ENCODE results near the gene RGR.

RGR gene

GRCh38 chr10:84217746-84218145 lies 27.1 kb upstream of the RGR start:
- no peak overlapping the region for H3K4me3 ChIP-seq (ENCODE audit: low read depth in 1 of 2, low read length in 1 of 2)
- H3K9me3 ChIP-seq: no peaks in the 10 kb centered on the region
- TF ChIP-seq, protein P1, sequence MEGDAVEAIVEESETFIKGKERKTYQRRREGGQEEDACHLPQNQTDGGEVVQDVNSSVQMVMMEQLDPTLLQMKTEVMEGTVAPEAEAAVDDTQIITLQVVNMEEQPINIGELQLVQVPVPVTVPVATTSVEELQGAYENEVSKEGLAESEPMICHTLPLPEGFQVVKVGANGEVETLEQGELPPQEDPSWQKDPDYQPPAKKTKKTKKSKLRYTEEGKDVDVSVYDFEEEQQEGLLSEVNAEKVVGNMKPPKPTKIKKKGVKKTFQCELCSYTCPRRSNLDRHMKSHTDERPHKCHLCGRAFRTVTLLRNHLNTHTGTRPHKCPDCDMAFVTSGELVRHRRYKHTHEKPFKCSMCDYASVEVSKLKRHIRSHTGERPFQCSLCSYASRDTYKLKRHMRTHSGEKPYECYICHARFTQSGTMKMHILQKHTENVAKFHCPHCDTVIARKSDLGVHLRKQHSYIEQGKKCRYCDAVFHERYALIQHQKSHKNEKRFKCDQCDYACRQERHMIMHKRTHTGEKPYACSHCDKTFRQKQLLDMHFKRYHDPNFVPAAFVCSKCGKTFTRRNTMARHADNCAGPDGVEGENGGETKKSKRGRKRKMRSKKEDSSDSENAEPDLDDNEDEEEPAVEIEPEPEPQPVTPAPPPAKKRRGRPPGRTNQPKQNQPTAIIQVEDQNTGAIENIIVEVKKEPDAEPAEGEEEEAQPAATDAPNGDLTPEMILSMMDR (IDR thresholded peaks at IDR 0.05): no peak
- H3K4me1 ChIP-seq (ENCODE audit: control insufficient read depth in 1 of 2, insufficient read depth in 1 of 2, low read depth in 1 of 2, low read length in 1 of 2): no peaks in the 10 kb centered on the region
- peaks cover 14% of the 10 kb centered on the region for H3K27me3 ChIP-seq
- no peaks in the 10 kb centered on the region for H3K36me3 ChIP-seq
- no peak overlapping the region for H3K27ac ChIP-seq

DNA sequence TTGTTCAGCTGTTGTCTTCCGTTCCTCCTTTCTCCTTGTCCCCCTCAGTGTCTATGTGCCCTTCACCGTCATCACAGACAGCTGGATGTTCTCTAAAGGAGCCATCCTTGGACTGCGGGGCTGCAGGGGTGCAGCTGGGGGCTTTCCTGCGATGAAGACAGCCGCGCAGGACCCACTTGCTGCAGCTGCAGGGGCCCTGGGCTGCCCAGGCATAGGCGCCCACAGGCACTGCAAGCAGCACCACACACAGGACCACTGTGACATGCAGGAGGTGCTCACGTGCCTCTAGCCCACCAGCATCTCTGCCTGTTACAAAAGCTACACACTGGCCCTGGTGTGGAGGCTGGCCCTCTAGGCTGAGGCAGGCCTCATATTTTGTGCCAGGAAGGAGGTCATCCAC lies 22.9 kb upstream of the RGR start:
- Histone ChIP-seq H3K4me1 (ENCODE audit: control insufficient read depth in 1 of 2, insufficient read depth in 1 of 2, low read depth in 1 of 2, low read length in 1 of 2) (no peaks in the 10 kb centered on the region), H3K4me3 (ENCODE audit: low read depth in 1 of 2, low read length in 1 of 2) (no peak overlapping the region), H3K27me3 (peaks cover 17% of the 10 kb centered on the region), H3K27ac (no peak overlapping the region), H3K36me3 (no peaks in the 10 kb centered on the region), H3K9me3 (no peaks in the 10 kb centered on the region)
- TF ChIP-seq, protein P1 (IDR thresholded peaks at IDR 0.05): no peak

DNA sequence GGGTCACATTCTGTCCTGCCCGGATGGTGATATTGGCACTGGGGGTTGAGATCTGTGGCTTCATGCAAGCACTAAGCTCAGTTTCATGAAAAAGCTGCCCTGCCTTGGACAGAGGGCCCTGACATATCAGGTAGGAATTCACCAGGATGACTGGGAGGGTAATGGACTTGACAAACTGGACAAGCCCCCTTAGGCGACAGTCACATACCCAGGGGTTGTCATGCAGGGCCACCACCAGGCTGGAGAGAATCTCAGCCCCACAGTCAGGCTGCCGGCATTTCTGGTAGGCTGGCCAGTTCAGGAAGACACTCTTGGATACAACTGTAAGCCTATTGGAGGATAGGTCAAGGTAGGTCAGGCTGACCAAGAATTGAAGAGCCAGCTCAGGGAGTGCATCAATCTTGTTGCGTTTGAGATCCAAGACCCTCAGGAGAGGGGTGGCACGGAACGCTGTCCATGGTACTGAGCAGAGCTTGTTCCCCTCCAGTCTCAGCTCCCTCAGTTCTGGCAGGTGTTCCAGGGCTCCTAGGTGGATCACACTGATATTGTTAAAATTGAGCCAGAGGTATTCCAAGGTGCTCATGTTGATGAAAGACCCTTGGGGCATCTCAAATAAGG lies 20.3 kb upstream of the RGR start:
- Histone ChIP-seq H3K9me3 (no peaks in the 10 kb centered on the region), H3K4me3 (ENCODE audit: low read depth in 1 of 2, low read length in 1 of 2) (no peak overlapping the region), H3K36me3 (no peaks in the 10 kb centered on the region), H3K27ac (no peak overlapping the region), H3K27me3 (peaks cover 27% of the 10 kb centered on the region), H3K4me1 (ENCODE audit: control insufficient read depth in 1 of 2, insufficient read depth in 1 of 2, low read depth in 1 of 2, low read length in 1 of 2) (no peaks in the 10 kb centered on the region)
- TF ChIP-seq, protein P1 (IDR thresholded peaks at IDR 0.05): no peak

- H3K4me1 ChIP-seq (ENCODE audit: control insufficient read depth in 1 of 2, insufficient read depth in 1 of 2, low read depth in 1 of 2, low read length in 1 of 2): no peaks in the 10 kb centered on the region
- H3K27me3 ChIP-seq: peaks cover 23% of the 10 kb centered on the region
- no peaks in the 10 kb centered on the region for H3K36me3 ChIP-seq
- H3K27ac ChIP-seq: no peak within 1 kb of the TSS
- TF ChIP-seq, protein P1 (IDR thresholded peaks at IDR 0.05): no peak
- H3K9me3 ChIP-seq: no peaks in the 10 kb centered on the region
- H3K4me3 ChIP-seq (ENCODE audit: low read depth in 1 of 2, low read length in 1 of 2): no peak within 1 kb of the TSS
Measured at GRCh38 chr10:84225427-84226173, 19.3 kb upstream of the RGR start, which contains the start of gene LRIT2. Gene LRIT2, minus strand, starts transcription at chr10:84225544. Its CDS starts 24 bp downstream, at chr10:84225520.

GRCh38 chr10:84226616-84227015 lies 18.2 kb upstream of the RGR start:
- H3K27ac ChIP-seq: no peak overlapping the region

More at GRCh38 chr10:84226616-84227015, 18.2 kb upstream of the RGR start:
- no peak overlapping the region for H3K4me3 ChIP-seq (ENCODE audit: low read depth in 1 of 2, low read length in 1 of 2)
- no peaks in the 10 kb centered on the region for H3K36me3 ChIP-seq
- peaks cover 18% of the 10 kb centered on the region for H3K27me3 ChIP-seq
- no peaks in the 10 kb centered on the region for H3K9me3 ChIP-seq
- TF ChIP-seq, protein P1 (IDR thresholded peaks at IDR 0.05): no peak
- no peaks in the 10 kb centered on the region for H3K4me1 ChIP-seq (ENCODE audit: control insufficient read depth in 1 of 2, insufficient read depth in 1 of 2, low read depth in 1 of 2, low read length in 1 of 2)

All from neutrophil (primary cell).